ENCODE results near the gene SLIT3.

The SLIT3 gene

GRCh38 chr5:168881427-168882149 is 419.4 kb downstream of the SLIT3 start:
- Histone ChIP-seq H3K4me2 (ENCODE audit: insufficient read depth, low read length) (no peak overlapping the region), H2AFZ (ENCODE audit: low read depth, low read length) (no peak overlapping the region), H3K4me1 (ENCODE audit: insufficient read depth, low read length) (peaks cover 17% of the 10 kb centered on the region), H4K20me1 (ENCODE audit: insufficient read depth, low read length) (no peaks in the 10 kb centered on the region), H3K9ac (ENCODE audit: low read depth, low read length) (no peak overlapping the region), H3K27ac (ENCODE audit: low read length) (no peak overlapping the region), H3K79me2 (ENCODE audit: insufficient read depth, low read length) (no peaks in the 10 kb centered on the region), H3K9me3 (ENCODE audit: insufficient read depth, low read length, severe bottlenecking) (no peaks in the 10 kb centered on the region), H3K36me3 (ENCODE audit: insufficient read depth, low read length) (no peaks in the 10 kb centered on the region), H3K27me3 (ENCODE audit: insufficient read depth, low read length, poor library complexity) (no peaks in the 10 kb centered on the region), H3K4me3 (ENCODE audit: low read depth in 1 of 2, low read length in 2 of 2) (no peak overlapping the region)
- TF ChIP-seq EZH2 (IDR thresholded peaks at IDR 0.05; ENCODE audit: borderline replicate concordance, low read depth, low read length, severe bottlenecking) (no peak), CTCF (IDR thresholded peaks at IDR 0.05; ENCODE audit: borderline replicate concordance, extremely low read depth, low read length, poor library complexity, severe bottlenecking) (no peak)
- ATAC-seq (ENCODE audit: insufficient read depth, low read depth) (no peak), DNase-seq (no peak)

DNA sequence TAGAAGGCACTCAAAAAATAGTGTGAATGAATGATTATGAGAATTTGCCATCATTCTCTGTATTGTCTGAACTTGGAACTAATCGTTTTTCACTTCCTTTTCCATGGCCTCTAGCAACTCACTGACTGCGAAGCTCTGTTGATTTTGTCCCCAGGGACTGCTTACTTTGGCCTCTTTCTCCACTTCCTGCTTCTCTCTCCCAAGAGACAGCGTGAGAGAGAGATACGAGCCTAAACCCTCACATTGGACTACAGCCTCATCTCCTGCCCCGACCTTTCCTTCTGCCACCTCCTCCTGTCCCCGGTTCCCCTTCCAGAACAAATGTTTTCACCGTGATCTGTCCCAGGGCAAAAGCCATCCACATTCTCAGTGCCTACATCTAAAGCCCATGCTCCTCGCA is 421.0 kb downstream of the SLIT3 start:
- no peaks in the 10 kb centered on the region for H3K27me3 ChIP-seq (ENCODE audit: insufficient read depth, low read length, poor library complexity)
- peaks cover 17% of the 10 kb centered on the region for H3K4me1 ChIP-seq (ENCODE audit: insufficient read depth, low read length)
- no peak overlapping the region for H3K4me3 ChIP-seq (ENCODE audit: low read depth in 1 of 2, low read length in 2 of 2)
- H3K4me2 ChIP-seq (ENCODE audit: insufficient read depth, low read length) = 0 out of 2 replicates have a peak overlapping the region, but pooled peaks have one; percentile 15
- no peaks in the 10 kb centered on the region for H3K79me2 ChIP-seq (ENCODE audit: insufficient read depth, low read length)
- no peaks in the 10 kb centered on the region for H4K20me1 ChIP-seq (ENCODE audit: insufficient read depth, low read length)
- H2AFZ ChIP-seq (ENCODE audit: low read depth, low read length) = peak overlapping the region; percentile 12
- DNase-seq = peak; percentile 19
- peak overlapping the region; percentile 50 for H3K27ac ChIP-seq (ENCODE audit: low read length)
- peak; percentile 71 for ATAC-seq (ENCODE audit: insufficient read depth, low read depth)
- no peak overlapping the region for H3K9ac ChIP-seq (ENCODE audit: low read depth, low read length)
- no peak for TF ChIP-seq EZH2 (IDR thresholded peaks at IDR 0.05; ENCODE audit: borderline replicate concordance, low read depth, low read length, severe bottlenecking)
- H3K36me3 ChIP-seq (ENCODE audit: insufficient read depth, low read length) = no peaks in the 10 kb centered on the region
- H3K9me3 ChIP-seq (ENCODE audit: insufficient read depth, low read length, severe bottlenecking) = no peaks in the 10 kb centered on the region

- Histone ChIP-seq H3K9me3 (ENCODE audit: insufficient read depth, low read length, severe bottlenecking) (no peaks in the 10 kb centered on the region), H3K79me2 (ENCODE audit: insufficient read depth, low read length) (no peaks in the 10 kb centered on the region), H3K27me3 (ENCODE audit: insufficient read depth, low read length, poor library complexity) (no peaks in the 10 kb centered on the region), H4K20me1 (ENCODE audit: insufficient read depth, low read length) (no peaks in the 10 kb centered on the region), H3K36me3 (ENCODE audit: insufficient read depth, low read length) (no peaks in the 10 kb centered on the region), H3K27ac (ENCODE audit: low read length) (peak overlapping the region; percentile 50), H3K9ac (ENCODE audit: low read depth, low read length) (no peak overlapping the region), H2AFZ (ENCODE audit: low read depth, low read length) (peak overlapping the region; percentile 12), H3K4me2 (ENCODE audit: insufficient read depth, low read length) (peak overlapping the region; percentile 22; the same call in 1 of the 2 replicates), H3K4me3 (ENCODE audit: low read depth in 1 of 2, low read length in 2 of 2) (0 out of 4 replicates have a peak overlapping the region, but pooled peaks of 1 of the 2 experiments have one; percentile 17), H3K4me1 (ENCODE audit: insufficient read depth, low read length) (peaks cover 17% of the 10 kb centered on the region)
- ATAC-seq (ENCODE audit: insufficient read depth, low read depth) (no peak), DNase-seq (no peak)
- TF ChIP-seq CTCF (IDR thresholded peaks at IDR 0.05; ENCODE audit: borderline replicate concordance, extremely low read depth, low read length, poor library complexity, severe bottlenecking) = no peak
- no peak for TF ChIP-seq EZH2 (IDR thresholded peaks at IDR 0.05; ENCODE audit: borderline replicate concordance, low read depth, low read length, severe bottlenecking)
Observed at GRCh38 chr5:168879331-168879730, 421.6 kb downstream of the SLIT3 start.

- H3K4me3 ChIP-seq (ENCODE audit: low read depth in 1 of 2, low read length in 2 of 2) = no peak overlapping the region
- H3K36me3 ChIP-seq (ENCODE audit: insufficient read depth, low read length) = no peaks in the 10 kb centered on the region
- no peaks in the 10 kb centered on the region for H3K79me2 ChIP-seq (ENCODE audit: insufficient read depth, low read length)
- no peaks in the 10 kb centered on the region for H4K20me1 ChIP-seq (ENCODE audit: insufficient read depth, low read length)
- H3K27ac ChIP-seq (ENCODE audit: low read length) = no peak overlapping the region
- no peaks in the 10 kb centered on the region for H3K9me3 ChIP-seq (ENCODE audit: insufficient read depth, low read length, severe bottlenecking)
- ATAC-seq (ENCODE audit: insufficient read depth, low read depth) (no peak), DNase-seq (no peak)
- TF ChIP-seq EZH2 (IDR thresholded peaks at IDR 0.05; ENCODE audit: borderline replicate concordance, low read depth, low read length, severe bottlenecking) = no peak
- no peak for TF ChIP-seq CTCF (IDR thresholded peaks at IDR 0.05; ENCODE audit: borderline replicate concordance, extremely low read depth, low read length, poor library complexity, severe bottlenecking)
- H3K9ac ChIP-seq (ENCODE audit: low read depth, low read length) = no peak overlapping the region
- peaks cover 17% of the 10 kb centered on the region for H3K4me1 ChIP-seq (ENCODE audit: insufficient read depth, low read length)
- no peaks in the 10 kb centered on the region for H3K27me3 ChIP-seq (ENCODE audit: insufficient read depth, low read length, poor library complexity)
- H2AFZ ChIP-seq (ENCODE audit: low read depth, low read length) = no peak overlapping the region
- no peak overlapping the region for H3K4me2 ChIP-seq (ENCODE audit: insufficient read depth, low read length)
Observed at GRCh38 chr5:168878135-168878745, 422.7 kb downstream of the SLIT3 start.

All from DND-41 (cell line).